ENCODE results near the gene SELENOW. TPM values are rescaled to one million over a fixed set of nuclear protein-coding genes. Genes with fewer than 3 reads are reported as not detected.
"Not testable (repeated sequence)": the region's sequence is repeated elsewhere in the genome, so short reads cannot be mapped to it uniquely, and the experiment has no call there.

The SELENOW gene
- total RNA-seq, 1 donor from 2014 or later = 127 TPM

DNA sequence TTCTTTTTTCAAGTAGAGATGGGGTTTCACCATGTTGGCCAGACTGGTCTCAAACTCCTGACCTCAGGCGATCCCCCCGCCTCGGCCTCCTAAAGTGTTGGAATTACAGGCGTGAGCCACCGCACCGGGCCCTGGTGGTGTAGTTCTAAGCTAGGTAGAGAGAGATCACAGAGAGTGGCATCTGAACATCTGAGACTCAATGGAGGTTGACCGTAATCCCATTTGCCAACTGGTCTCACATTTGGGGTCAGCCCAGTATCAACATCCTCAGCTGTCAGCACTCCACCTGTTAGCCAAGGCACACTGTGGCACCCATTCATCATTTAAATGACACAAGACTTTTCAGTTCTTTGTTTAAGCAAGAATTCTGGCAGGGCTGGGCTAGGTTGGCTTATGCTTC lies 8.1 kb downstream of the SELENOW start:
- no peaks in the 10 kb centered on the region for H3K27me3 Mint-ChIP-seq (ENCODE audit: low read depth)
- no peak for DNase-seq (ENCODE audit: low spot score in 2 of 2, unreplicated experiment in 2 of 2)
- H3K4me1 Mint-ChIP-seq = peaks cover 6% of the 10 kb centered on the region
- H3K9me3 Mint-ChIP-seq = no peaks in the 10 kb centered on the region
- peaks cover 20% of the 10 kb centered on the region for H3K36me3 Mint-ChIP-seq
- TF ChIP-seq CTCF (IDR thresholded peaks at IDR 0.05; ENCODE audit: unreplicated experiment) = no peak
- H3K4me3 Mint-ChIP-seq = no peak overlapping the region
- H3K27ac Mint-ChIP-seq = no peak overlapping the region

GRCh38 chr19:47787307-47787706 lies 8.8 kb downstream of the SELENOW start:
- H3K27ac Mint-ChIP-seq; H3K9me3 Mint-ChIP-seq; DNase-seq (ENCODE audit: low spot score in 2 of 2, unreplicated experiment in 2 of 2); H3K4me1 Mint-ChIP-seq; H3K27me3 Mint-ChIP-seq (ENCODE audit: low read depth); H3K4me3 Mint-ChIP-seq: not testable (repeated sequence)
- peaks cover 14% of the 10 kb centered on the region for H3K36me3 Mint-ChIP-seq

DNA sequence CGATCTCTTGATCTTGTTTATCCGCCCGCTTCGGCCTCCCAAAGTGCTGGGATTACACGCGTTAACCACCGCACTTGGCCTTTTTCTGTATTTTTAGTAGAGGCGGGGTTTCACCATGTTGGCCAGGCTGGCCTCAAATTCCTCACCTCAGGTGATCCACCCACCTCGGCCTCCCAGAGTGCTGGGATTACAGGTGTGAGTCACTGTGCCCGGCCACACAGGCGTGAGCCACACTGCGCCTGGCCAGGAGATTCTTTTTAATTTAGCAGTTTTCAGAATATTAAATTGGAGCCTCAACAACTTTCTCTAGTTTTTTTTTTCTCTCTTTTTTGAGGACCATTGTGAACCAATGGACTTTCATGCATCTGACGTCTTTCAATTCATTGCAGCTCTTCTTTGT lies 11.3 kb downstream of the SELENOW start:
- DNase-seq (ENCODE audit: low spot score in 2 of 2, unreplicated experiment in 2 of 2); H3K4me1 Mint-ChIP-seq; H3K27me3 Mint-ChIP-seq (ENCODE audit: low read depth); H3K27ac Mint-ChIP-seq; H3K9me3 Mint-ChIP-seq; H3K4me3 Mint-ChIP-seq; H3K36me3 Mint-ChIP-seq: not testable (repeated sequence)

DNA sequence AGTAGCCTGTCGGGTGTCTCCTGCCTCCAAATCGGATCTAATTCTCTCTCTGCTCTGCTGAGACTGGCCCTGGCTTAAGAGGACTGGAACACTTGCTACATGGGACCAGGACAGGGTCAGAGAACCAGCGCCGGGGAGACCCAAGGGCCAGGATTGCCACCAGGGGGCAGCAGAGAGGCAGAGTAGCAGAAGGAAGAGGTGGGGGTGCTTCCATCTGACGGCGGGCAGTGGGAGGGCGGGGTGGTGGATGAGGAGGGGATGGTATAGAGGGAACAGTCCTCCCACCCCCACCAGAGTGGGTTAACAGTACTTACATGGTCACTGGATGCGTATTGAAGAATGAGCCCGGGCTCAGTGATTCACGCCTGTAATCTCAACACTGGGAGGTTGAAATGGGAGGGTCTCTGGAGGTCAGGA lies 11.9 kb downstream of the SELENOW start:
- TF ChIP-seq CTCF (IDR thresholded peaks at IDR 0.05; ENCODE audit: unreplicated experiment) = peak; percentile 76
- peak; percentile 86 to 87 for DNase-seq (ENCODE audit: low spot score in 2 of 2, unreplicated experiment in 2 of 2)
- Mint-ChIP-seq H3K4me3 (no peak overlapping the region), H3K27ac (no peak overlapping the region), H3K27me3 (ENCODE audit: low read depth) (no peaks in the 10 kb centered on the region), H3K4me1 (peaks cover 6% of the 10 kb centered on the region), H3K9me3 (peaks cover 6% of the 10 kb centered on the region), H3K36me3 (peaks cover 2% of the 10 kb centered on the region)

DNA sequence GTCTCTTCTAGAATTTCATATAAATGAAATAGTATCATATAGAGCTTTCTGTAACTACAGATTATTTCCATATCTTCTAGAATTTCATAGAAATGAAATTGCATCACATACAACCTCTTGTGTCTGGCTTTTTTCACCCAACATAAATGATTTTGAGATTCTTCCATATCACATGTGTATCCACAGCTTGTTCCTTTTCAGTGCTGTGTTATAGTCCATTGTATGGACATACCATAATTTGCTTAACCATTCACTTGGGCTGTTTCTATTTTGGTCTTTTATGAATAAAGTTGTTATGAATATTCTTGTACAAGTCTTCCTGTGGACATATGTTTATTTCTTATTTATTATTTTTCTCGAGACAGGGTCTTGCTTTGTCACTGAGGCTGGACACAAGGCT lies 14.1 kb downstream of the SELENOW start:
- peaks cover 6% of the 10 kb centered on the region for H3K4me1 Mint-ChIP-seq
- H3K4me3 Mint-ChIP-seq = no peak overlapping the region
- no peaks in the 10 kb centered on the region for H3K27me3 Mint-ChIP-seq (ENCODE audit: low read depth)
- peaks cover 6% of the 10 kb centered on the region for H3K9me3 Mint-ChIP-seq
- TF ChIP-seq CTCF (IDR thresholded peaks at IDR 0.05; ENCODE audit: unreplicated experiment) = no peak
- DNase-seq (ENCODE audit: low spot score in 2 of 2, unreplicated experiment in 2 of 2) = no peak
- no peak overlapping the region for H3K27ac Mint-ChIP-seq
- peaks cover 2% of the 10 kb centered on the region for H3K36me3 Mint-ChIP-seq

DNA sequence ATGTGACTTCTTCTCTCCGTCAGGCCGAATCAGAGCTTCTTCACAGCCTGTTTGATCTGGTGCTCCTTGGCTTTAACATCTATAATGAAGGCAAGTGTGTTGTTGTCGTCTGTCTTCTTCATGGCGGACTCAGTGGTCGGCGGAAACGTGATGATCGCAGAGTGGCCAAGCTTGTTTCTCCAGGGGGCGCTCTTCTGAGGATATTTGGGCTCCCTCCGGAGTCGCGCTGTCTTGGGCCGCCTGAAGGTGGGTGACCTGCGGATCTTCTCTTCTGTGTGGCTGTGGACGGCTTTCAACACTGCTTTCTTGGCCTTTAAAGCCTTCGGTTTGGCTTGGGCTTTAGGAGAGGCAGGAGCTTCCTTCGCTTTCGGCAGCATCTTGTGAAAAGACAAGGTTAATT lies 16.0 kb downstream of the SELENOW start:
- Mint-ChIP-seq H3K4me1 (peaks cover 2% of the 10 kb centered on the region), H3K4me3 (no peak overlapping the region), H3K27me3 (ENCODE audit: low read depth) (peaks cover 8% of the 10 kb centered on the region), H3K36me3 (no peaks in the 10 kb centered on the region), H3K9me3 (peaks cover 6% of the 10 kb centered on the region), H3K27ac (no peak overlapping the region)
- DNase-seq (ENCODE audit: low spot score in 2 of 2, unreplicated experiment in 2 of 2) = no peak
- TF ChIP-seq CTCF (IDR thresholded peaks at IDR 0.05; ENCODE audit: unreplicated experiment) = no peak

GRCh38 chr19:47796785-47797184 lies 18.3 kb downstream of the SELENOW start:
- peaks cover 8% of the 10 kb centered on the region for H3K27me3 Mint-ChIP-seq (ENCODE audit: low read depth)
- peaks cover 12% of the 10 kb centered on the region for H3K9me3 Mint-ChIP-seq
- no peaks in the 10 kb centered on the region for H3K4me1 Mint-ChIP-seq
- DNase-seq (ENCODE audit: low spot score in 2 of 2, unreplicated experiment in 2 of 2) = no peak
- no peak overlapping the region for H3K4me3 Mint-ChIP-seq
- H3K27ac Mint-ChIP-seq = no peak overlapping the region
- no peaks in the 10 kb centered on the region for H3K36me3 Mint-ChIP-seq
- TF ChIP-seq CTCF (IDR thresholded peaks at IDR 0.05; ENCODE audit: unreplicated experiment) = no peak
